GM06990 (cell line): ENCODE measurements around the gene AUTS2.

Experiments used
- DNase-seq: peaks from one replicate; pipeline ENCODE4 v3.0.0-alpha.2; 2011; ENCODE audit not compliant: insufficient read length; ENCODE audit errors: extremely low read depth
- H3K27me3 ChIP-seq: replicated peaks from 2 replicates; pipeline ENCODE4 v1.6.0; 2011; ENCODE audit warnings: low read length; ENCODE audit not compliant: control insufficient read depth, insufficient read depth
- H3K36me3 ChIP-seq: 2 replicates; pipeline ENCODE4 v1.5.1; 2011; ENCODE audit warnings: low read length; ENCODE audit not compliant: control insufficient read depth, insufficient read depth
- H3K4me3 ChIP-seq: replicated peaks from 2 replicates; pipeline ENCODE4 v1.5.1; 2011; ENCODE audit warnings: low read depth, mild to moderate bottlenecking, control low read depth, low read length
- TF ChIP-seq, protein P1 (sequence below): IDR thresholded peaks from 2 replicates; pipeline ENCODE4 v1.5.1; 2011; ENCODE audit warnings: low read length, control low read depth, mild to moderate bottlenecking, inconsistent platforms; ENCODE audit not compliant: insufficient read depth, poor library complexity, severe bottlenecking

The AUTS2 gene

DNA sequence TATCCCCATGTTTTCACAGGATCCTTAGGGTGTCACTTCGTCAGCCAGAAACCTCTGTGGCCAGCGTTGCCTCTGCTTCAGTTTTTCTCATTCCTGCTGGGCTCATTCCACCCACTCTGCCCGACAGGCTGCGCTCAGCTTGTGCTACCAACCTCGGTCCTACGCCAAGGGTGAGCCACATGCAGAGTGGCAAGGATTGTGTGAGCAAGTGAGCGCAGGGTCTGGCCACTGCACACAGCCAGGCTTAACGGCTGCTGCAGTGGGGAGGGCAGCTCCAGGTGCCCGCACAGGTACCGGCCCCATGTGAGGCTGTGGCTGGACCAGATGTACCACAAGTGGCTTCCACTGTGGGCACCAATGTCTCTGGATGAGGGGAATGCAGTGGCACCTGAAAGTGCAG is 329.2 kb downstream of the AUTS2 start:
- no peak for DNase-seq

DNA sequence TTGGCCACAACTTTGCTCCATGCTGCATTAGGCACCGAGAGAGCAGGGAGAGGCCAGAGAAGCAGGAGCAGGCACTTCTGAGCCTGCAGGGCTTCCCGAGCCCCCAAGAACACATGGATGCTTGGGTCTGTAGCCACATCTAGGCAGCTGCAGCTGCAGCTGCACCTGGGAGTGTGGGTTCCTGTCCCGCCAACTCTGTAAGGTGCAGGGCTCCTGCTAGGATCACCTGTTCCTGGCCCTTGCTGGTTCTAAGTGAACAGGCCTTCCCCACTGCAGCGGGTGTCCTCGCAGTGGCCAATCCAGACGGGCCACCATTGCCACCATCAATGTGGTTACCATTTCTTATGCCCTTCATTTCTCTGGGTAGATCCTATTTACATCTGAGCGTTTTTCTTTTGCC is 330.3 kb downstream of the AUTS2 start:
- no peaks in the 10 kb centered on the region; the same call in 1 of the 2 replicates for H3K36me3 ChIP-seq
- no peak for DNase-seq
- TF ChIP-seq, protein P1, sequence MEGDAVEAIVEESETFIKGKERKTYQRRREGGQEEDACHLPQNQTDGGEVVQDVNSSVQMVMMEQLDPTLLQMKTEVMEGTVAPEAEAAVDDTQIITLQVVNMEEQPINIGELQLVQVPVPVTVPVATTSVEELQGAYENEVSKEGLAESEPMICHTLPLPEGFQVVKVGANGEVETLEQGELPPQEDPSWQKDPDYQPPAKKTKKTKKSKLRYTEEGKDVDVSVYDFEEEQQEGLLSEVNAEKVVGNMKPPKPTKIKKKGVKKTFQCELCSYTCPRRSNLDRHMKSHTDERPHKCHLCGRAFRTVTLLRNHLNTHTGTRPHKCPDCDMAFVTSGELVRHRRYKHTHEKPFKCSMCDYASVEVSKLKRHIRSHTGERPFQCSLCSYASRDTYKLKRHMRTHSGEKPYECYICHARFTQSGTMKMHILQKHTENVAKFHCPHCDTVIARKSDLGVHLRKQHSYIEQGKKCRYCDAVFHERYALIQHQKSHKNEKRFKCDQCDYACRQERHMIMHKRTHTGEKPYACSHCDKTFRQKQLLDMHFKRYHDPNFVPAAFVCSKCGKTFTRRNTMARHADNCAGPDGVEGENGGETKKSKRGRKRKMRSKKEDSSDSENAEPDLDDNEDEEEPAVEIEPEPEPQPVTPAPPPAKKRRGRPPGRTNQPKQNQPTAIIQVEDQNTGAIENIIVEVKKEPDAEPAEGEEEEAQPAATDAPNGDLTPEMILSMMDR, result no peak
- H3K4me3 ChIP-seq, result no peak overlapping the region
- H3K27me3 ChIP-seq, result no peaks in the 10 kb centered on the region

More for the DNA sequence above, 329.2 kb downstream of the AUTS2 start:
- Histone ChIP-seq H3K36me3 (no peaks in the 10 kb centered on the region; the same call in 1 of the 2 replicates), H3K27me3 (no peaks in the 10 kb centered on the region), H3K4me3 (no peak overlapping the region)
- TF ChIP-seq, protein P1, result no peak

DNA sequence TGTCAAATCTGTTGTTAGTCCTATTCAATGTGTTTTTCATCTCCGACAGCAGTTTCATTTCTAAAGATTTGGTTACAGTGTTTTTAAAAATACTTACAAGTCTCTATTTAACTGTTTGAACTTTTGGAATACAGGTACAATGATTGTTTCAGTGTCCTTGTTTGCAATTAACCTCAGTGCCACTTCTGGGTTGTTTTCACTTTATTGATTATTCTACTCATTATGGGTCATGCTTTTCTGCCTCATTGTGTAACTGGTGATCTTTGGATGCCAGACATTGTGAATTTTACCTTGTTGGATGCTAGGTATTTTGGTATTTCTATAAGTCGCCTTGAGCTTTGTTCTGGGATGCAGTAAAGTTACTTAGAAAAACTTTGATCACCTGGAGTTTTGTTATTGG is 331.3 kb downstream of the AUTS2 start:
- H3K36me3 ChIP-seq, result no peaks in the 10 kb centered on the region; the same call in 1 of the 2 replicates
- H3K27me3 ChIP-seq, result no peaks in the 10 kb centered on the region
- H3K4me3 ChIP-seq, result no peak overlapping the region
- TF ChIP-seq, protein P1, result no peak
- no peak for DNase-seq

DNA sequence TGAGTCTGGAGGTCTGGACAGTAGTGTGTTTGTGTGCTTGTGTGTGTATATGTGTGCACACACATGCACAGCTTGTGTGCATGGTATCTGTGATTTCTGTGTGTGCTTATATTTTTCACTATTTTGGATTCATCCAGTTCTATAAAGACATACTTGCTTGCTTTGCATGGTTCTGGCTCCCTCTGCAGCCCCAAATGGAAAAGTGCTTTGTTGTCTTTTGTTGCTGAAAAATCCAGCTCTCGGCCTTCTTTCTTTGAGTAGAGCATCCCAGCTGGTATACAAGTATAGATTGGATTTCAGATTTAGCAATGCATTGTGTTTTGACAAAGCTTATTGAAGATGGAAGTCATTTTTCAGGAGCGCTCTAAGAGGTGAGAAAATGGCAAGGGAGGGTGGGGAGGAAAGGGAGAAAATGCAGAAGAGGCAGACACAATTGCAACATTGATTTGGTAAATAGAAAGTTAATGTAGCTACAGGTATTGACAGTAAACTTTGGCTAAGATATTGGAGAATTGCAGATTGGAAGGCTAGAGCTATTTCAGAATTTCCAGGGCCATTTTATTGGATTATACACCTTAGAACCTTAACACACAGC is 333.9 kb downstream of the AUTS2 start:
- Histone ChIP-seq H3K4me3 (no peak overlapping the region), H3K27me3 (no peaks in the 10 kb centered on the region), H3K36me3 (no peaks in the 10 kb centered on the region; the same call in 1 of the 2 replicates)
- no peak for DNase-seq
- TF ChIP-seq, protein P1, result peak; percentile 66

DNA sequence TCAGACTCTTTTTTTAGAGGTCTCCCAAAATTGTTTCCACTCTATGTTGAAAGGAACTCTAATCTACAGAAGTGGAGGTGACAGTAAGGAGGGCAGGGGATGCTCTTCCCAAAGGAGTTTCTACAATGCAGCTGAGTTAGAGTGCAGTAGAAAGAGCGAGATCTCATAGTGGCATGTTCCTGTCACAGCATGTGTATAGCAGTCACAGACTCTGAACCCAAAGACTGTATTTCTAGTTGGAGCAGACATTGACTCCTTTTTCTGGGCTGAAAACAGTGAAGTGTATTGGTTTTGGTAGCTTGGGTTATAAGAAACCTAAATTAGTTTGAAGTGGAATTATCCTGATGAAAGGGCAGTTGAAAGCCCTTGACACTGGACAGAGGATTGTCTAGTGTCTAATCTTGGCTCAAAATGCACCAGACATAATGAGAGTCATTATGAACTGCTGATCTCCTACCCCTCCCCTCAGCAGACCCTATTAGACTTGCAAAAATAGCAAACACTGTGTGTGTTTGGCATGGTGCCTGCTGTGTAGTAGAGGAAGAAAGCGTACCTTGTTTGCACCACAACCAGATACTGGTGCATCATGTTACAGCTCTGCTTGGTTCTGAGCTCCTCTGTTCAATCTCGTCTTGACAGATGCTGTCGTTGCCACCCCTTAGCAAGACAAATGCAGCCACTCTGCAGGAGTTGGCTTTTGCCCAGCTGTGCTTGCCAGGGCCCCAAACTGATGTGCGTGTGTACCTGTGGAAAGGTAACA is 336.0 kb downstream of the AUTS2 start:
- no peaks in the 10 kb centered on the region for H3K36me3 ChIP-seq
- DNase-seq, result no peak
- H3K27me3 ChIP-seq, result no peaks in the 10 kb centered on the region
- no peak overlapping the region for H3K4me3 ChIP-seq
- TF ChIP-seq, protein P1, result no peak
